Hepatic stellate cell (primary cell): ENCODE data around the gene MITF.
A peak's percentile ranks its signal among the peaks of the same experiment; 100 is the strongest.

Source experiments
- DNase-seq: peaks from one replicate; pipeline ENCODE4 v3.0.0; 2011; ENCODE audit warnings: low spot score

The MITF gene

GRCh38 chr3:69963643-69964042, 224.4 kb downstream of the MITF start:
- DNase-seq, result no peak

DNA sequence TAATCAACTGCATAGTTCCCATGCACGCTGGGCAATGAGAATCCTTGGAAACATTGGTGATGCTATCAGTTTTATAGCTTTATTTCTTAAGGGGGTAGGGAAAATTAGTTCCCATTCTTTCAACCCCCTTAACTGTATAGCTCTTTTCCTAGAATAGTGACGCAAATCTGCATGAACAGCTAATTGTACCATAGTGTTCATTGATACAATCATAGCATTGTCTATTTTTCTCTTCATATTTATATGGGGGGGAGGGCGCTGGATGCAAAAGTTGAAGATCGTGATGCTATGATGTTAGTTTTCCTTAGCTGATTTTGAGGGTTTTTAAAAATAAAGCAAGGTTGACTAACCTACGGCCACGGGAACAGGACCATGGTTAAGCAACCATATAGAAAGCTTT, 227.9 kb downstream of the MITF start:
- DNase-seq, result no peak

GRCh38 chr3:69970827-69971226, 231.6 kb downstream of the MITF start:
- DNase-seq, result no peak

- no peak for DNase-seq
Observed at GRCh38 chr3:69972672-69973071, 233.4 kb downstream of the MITF start.

- DNase-seq, result no peak
Observed at GRCh38 chr3:69976021-69976420, 236.8 kb downstream of the MITF start.

- no peak for DNase-seq
Observed at GRCh38 chr3:69983546-69984265, 244.4 kb downstream of the MITF start.

DNA sequence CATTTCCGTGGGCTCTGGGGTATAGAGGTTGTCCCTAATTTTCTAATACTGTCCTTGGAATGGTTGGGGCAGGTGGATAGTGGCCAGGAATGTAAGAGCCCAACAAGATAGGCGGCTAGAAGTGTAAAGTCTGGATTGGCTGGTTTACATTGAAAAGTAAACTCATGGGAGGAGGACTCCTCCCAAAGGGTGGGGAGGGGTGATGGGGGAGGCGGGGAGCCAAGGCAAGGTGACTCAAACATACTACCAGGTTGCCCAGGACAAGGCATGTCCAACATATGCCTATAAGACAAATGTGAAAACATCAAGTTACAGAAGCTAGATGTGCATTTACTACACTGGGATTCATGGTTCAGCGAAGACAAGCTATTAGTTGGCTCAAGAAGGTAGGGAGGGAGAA, 246.0 kb downstream of the MITF start:
- DNase-seq, result no peak

DNA sequence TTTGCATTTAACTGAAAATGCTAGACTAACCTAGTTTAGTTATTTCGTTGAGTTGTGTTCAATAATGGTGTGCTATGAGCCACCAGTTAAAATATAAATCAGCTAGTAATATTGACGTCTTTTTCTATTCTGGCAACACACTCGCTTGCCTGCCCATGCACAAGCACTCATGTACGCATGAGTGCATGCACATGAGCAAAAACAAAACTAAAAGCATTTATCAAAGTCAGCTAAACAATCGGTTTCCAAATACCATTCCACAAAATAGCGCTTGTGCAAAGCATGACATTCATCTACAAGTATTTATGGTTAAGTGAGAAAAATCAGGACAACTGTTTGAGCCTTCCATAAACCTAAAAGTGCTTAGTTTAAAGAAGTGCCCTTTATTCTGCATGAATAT, 247.2 kb downstream of the MITF start:
- DNase-seq, result no peak

DNA sequence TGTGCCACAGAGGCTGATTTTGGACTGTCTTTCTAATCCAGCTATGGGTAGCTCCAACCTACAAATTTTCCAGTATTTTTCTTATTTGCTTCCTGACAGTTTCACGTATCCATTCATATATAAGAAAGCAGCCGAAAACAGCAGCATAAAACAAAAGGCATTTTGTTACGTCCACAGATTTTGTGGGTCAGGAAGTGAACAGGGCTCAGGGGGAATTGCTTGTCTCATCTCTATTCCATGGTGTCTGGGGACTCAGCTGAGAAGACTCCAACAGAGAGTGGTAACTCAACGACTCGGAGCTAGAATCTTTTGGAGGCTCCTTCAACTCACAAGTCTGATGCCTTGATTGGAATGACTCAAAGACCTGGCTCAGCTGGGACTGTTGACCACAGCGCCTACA, 248.6 kb downstream of the MITF start:
- no peak for DNase-seq

GRCh38 chr3:69993757-69994156, 254.5 kb downstream of the MITF start:
- DNase-seq, result no peak

- DNase-seq, result no peak
Observed at GRCh38 chr3:69994919-69995318, 255.7 kb downstream of the MITF start.

DNA sequence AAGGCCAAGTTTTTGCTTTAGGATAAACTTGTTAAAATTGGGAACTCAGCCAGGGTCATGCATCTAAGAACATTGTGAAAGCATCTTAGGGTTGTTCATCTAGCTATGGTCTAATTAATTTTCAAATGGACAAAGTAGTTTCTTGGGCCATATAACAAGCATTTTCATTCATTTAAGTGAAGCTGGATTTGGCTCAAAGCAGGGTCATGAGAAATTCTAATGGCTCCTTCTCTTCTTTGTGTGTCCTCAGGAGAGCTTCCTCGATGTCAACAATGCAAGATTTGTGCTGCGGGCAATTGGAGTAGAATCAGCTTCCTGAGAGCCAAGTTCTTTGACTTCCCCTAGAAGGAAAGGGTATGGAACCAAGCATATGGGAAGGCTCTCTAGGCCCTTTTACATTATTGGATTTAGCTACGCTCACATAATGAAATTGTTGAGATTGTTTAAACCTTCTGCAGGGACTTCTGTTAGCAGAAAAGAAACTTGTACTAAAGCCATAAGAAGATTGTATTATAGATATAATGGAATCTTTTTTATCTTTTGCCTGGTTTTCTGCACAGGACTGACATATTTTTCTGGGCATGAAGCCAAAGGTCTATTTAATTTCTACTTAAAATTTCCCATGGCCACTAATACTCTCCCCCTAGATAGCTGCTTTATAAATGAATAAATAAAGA, 258.5 kb downstream of the MITF start:
- no peak for DNase-seq

DNA sequence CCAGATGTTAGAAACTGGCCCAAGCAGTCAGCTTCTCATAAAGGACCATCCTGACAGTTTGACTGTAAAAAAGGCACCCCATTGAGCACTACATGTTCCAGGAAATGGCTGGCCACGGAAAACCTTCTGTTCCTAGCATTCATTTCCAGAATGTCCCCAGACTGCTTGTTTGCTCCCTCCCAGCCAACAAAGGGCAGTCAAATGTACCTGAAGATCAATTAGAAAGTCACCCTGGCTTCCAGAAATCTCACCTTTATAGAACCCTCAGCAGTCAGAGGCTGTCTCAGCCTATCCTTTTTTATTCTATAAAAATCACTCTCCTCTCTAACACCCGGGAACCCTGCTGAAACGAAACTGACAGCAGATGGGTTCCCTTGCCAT, 259.5 kb downstream of the MITF start:
- DNase-seq, result peak; percentile 7

GRCh38 chr3:69999140-70000027, 260.1 kb downstream of the MITF start, which contains the start of gene SAMMSON:
SAMMSON (plus strand) TSS chr3:69999733.
- DNase-seq, result peak; percentile 17

- DNase-seq, result no peak
Observed at GRCh38 chr3:70000028-70000410, 260.8 kb downstream of the MITF start.

DNA sequence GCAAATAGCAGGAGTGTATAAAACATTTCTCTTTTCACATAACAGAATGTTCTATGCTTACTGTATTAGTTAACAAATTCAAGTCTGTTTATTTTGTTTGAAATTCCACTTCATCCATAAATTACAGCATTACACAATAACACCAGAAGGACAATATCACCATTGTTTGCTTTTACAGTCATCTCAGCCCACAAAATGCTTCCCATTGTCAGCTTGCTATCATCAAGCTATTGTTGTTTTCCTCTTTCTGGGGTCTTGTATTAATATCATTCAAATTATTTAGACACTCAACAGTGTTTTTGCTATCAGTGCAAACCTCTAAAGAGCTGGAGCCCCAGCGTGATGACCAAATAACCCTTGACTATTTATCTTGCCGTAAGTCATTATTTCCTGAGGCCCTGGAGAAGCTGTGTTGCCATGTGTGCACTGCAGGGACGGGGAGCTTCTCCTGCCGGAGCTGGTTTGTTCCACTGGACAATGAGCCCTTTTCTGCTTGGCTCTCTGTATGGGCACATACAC, 261.4 kb downstream of the MITF start:
- DNase-seq, result no peak

- no peak for DNase-seq
Observed at GRCh38 chr3:70003119-70003518, 263.9 kb downstream of the MITF start.

DNA sequence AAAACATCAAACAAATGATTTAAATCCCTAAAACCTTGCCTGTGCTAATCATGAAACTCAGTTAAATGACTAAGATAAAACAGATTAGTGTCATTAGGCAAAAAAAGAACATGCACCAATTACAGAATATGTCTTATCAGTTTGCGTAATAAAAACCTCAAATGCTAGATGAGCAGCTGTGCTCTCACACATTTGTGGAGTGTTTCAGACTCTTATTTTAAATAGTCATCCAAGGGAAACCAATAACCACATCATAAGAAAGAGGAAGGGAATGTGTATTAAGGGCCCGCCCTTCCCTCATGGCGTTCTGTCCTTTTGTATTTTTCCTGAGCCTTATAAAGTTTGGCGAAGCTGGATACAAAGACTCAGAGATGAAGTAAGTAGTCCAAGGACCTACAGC, 266.8 kb downstream of the MITF start:
- no peak for DNase-seq

DNA sequence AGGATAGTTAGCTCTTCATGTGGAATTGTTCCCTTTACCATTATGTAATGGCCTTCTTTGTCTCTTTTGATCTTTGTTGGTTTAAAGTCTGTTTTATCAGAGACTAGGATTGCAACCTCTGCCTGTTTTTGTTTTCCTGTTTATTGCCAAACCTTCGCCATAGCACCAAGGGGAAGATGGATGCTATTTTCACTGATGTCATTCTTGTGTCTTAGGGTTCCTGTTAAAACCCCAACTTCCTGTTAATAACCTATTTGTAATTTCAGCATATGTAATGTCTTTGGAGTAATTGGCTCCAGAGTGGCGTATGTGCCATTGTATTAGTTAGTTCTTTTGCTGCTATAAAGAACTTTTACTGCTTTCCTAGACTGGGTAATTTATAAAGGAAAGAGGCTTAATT, 271.1 kb downstream of the MITF start:
- no peak for DNase-seq

DNA sequence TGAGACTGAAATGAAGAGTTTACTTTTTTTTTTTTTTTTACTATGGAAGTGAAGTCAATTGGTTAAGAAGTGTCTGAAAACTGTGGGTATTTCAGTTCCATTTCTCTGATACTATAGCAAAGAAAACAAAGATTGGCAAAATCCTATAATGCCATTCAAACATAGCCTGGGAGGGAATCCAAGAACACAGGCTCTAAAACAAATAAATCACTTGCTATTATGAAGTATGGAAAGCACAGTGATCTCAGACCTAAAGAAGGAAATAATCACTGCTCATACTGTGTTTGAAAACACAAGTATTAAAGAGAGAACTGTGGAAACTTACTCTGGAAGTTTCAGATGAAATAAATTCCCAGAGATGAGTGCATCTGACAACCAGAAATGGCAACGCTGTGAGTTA, 272.3 kb downstream of the MITF start:
- no peak for DNase-seq
